Measurements from ENCODE around the gene SOX15.

Gene SOX15

DNA sequence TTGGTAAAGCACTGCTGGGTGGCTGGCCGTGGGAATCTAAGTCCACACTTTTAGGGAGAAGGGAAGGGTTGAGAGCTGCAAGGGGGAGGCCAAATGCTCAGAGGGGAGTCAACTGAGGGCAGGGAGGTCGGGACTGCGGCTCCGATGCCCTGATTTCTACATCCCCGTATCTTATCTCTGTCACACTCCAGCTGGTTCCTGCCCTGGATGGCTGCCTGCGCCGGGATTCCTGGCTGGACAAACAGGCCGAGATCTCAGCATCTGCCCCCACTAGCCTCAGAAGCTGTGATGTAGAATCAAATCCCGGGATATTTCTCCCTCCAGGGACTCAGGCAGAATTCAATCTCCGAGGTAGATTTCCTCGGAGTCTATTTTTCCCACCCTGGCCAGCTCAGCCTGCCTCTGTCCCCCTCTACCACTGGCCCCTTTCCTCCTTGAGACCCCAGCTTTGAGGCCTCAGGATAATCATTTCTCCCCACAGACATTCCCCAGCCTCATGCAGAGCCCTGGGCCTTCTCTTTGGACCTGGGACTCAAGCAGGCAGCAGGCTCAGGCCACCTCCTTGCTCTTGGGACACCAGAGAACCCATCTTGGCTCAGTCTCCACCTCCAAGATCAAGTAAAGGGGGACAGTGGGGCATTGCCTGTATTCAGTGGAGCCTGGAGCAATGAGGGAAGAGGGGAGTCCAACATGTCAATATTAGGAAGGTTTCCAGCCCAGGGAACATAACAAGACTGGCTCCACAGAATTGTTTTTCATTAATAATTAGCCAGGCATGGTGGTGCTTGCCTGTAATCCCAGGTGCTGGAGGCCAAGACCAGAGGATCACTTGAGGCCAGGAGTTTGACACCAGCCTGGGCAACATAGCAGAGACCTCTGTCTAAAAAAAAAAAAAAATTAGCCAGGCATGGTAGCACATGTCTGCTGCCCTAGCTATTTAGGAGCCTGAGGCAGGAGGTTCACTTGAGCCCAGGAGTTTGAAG is 41.8 kb upstream of the SOX15 start:
- no peak for ATAC-seq
- TF ChIP-seq BACH2 (CRISPR knock-in tag; IDR thresholded peaks at IDR 0.05; ENCODE audit: borderline replicate concordance) (no peak), ZNF8 (CRISPR knock-in tag; IDR thresholded peaks at IDR 0.05) (no peak), TCF4 (CRISPR knock-in tag; IDR thresholded peaks at IDR 0.05; ENCODE audit: borderline replicate concordance) (no peak), GLIS3 (CRISPR knock-in tag; IDR thresholded peaks at IDR 0.05) (no peak), SNAI2 (CRISPR knock-in tag; IDR thresholded peaks at IDR 0.05) (no peak), RARB (CRISPR knock-in tag; IDR thresholded peaks at IDR 0.05) (no peak), ARNTL (CRISPR knock-in tag; IDR thresholded peaks at IDR 0.05; ENCODE audit: borderline replicate concordance, low read depth) (no peak)
- TF ChIP-seq, protein P1, sequence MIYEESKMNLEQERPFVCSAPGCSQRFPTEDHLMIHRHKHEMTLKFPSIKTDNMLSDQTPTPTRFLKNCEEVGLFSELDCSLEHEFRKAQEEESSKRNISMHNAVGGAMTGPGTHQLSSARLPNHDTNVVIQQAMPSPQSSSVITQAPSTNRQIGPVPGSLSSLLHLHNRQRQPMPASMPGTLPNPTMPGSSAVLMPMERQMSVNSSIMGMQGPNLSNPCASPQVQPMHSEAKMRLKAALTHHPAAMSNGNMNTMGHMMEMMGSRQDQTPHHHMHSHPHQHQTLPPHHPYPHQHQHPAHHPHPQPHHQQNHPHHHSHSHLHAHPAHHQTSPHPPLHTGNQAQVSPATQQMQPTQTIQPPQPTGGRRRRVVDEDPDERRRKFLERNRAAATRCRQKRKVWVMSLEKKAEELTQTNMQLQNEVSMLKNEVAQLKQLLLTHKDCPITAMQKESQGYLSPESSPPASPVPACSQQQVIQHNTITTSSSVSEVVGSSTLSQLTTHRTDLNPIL (CRISPR knock-in tag; IDR thresholded peaks at IDR 0.05; ENCODE audit: low read depth), result no peak

DNA sequence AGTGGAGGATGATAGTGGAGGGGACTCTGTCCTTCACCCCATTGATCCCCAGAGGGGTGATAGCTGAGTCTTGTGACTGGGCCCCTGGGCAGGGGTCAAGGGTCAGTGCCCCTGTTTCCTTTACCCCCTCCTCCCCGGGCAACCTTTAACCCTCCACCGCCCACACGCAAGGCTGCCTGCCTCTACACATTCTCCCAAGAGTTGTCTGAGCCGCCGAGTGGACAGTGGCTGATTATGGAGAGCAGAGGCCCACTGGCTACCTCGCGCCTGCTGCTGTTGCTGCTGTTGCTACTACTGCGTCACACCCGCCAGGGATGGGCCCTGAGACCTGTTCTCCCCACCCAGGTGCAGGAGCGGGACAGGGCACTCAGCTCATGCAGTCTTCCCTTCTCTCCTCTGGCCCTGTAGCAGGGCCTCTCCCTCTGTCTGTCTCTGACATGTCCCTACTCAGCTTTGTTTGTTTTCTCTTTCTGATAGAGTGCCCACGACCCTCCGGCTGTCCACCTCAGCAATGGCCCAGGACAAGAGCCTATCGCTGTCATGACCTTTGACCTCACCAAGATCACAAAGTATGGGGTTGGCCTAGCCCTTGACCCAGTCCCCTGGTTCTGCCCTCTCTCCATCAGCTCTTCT is 40.2 kb upstream of the SOX15 start, which contains the start of gene SHBG:
Gene SHBG (plus strand): TSS at position 197 of the 633 bp plus-strand sequence. CDS start 38 bp downstream, at position 235.
- TF ChIP-seq ZNF70 (CRISPR knock-in tag; IDR thresholded peaks at IDR 0.05) (no peak), GLIS3 (CRISPR knock-in tag; IDR thresholded peaks at IDR 0.05) (no peak)
- no peak for ATAC-seq

DNA sequence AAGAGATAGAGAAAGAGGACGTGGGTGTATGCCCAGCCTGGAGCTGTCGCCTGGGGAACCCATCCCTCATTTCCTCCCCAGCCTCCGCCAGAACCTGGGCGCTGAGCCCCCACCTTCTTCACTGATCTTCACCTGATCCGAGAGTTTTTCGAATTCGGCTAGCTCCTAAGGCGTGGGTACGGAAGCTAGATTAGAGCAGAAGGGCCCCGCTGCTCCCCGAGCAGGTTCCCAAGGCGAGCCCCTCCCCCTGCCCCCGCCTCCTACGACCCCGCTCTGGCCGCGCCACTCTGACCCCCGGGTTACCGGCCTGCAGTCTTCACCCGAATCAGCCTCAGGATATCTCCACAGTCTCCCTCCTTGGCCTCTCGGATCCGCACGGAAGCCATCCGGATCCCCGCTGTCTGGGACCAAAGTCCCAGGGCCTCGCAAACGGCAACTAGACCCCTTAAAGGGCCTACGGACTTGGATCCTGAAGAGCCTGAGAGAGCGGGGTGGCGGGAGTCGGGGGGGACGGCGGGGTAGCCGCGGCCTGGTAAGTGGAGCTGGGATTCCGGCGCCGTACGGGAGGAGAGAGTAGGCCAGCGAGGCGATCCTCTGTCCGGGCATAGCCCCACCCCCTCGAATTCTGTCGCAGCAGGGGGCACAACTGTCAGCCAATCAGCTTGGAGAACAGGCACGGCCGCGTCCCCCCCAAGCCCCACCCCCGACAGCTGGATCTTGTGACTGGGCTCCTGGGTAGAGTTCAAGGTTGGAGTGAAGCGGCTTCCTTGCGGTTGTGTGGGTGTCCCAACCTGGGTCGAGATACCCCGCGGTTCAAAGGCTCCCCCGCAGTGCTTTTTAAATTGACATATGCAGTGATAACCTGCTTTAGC is 37.6 kb upstream of the SOX15 start, which contains the start of gene SAT2:
Gene SAT2 (minus strand): TSS at position 572 of the 872 bp plus-strand sequence. CDS start 186 bp downstream, at position 386.
- TF ChIP-seq ZFP3 (CRISPR knock-in tag; IDR thresholded peaks at IDR 0.05) (no peak), ISL1 (CRISPR knock-in tag; IDR thresholded peaks at IDR 0.05) (no peak), SNAI2 (CRISPR knock-in tag; IDR thresholded peaks at IDR 0.05) (no peak)
- TF ChIP-seq, protein P2, sequence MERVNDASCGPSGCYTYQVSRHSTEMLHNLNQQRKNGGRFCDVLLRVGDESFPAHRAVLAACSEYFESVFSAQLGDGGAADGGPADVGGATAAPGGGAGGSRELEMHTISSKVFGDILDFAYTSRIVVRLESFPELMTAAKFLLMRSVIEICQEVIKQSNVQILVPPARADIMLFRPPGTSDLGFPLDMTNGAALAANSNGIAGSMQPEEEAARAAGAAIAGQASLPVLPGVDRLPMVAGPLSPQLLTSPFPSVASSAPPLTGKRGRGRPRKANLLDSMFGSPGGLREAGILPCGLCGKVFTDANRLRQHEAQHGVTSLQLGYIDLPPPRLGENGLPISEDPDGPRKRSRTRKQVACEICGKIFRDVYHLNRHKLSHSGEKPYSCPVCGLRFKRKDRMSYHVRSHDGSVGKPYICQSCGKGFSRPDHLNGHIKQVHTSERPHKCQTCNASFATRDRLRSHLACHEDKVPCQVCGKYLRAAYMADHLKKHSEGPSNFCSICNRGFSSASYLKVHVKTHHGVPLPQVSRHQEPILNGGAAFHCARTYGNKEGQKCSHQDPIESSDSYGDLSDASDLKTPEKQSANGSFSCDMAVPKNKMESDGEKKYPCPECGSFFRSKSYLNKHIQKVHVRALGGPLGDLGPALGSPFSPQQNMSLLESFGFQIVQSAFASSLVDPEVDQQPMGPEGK (CRISPR knock-in tag; IDR thresholded peaks at IDR 0.05; ENCODE audit: borderline replicate concordance), result peak; percentile 50; the same call in 1 of the 2 replicates
- ATAC-seq, result peak; percentile 97

DNA sequence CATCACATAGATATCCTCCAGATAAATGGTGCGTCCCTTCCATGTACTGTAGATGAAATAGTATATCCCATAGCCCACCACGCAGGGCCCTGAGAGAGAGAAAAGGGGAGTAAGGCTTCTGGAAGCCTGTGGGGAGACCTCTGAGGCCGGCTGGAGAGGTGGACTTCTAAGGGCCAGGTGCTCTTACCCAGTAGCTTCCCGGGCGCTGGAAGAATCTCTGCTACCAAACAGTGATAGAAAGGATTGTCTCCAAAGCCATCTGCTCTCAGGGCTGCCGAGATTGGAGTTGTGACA is 37.0 kb upstream of the SOX15 start:
- ATAC-seq, result peak; percentile 55
- TF ChIP-seq ZNF70 (CRISPR knock-in tag; IDR thresholded peaks at IDR 0.05) (no peak), ESRRG (CRISPR knock-in tag; IDR thresholded peaks at IDR 0.05) (no peak), ZNF8 (CRISPR knock-in tag; IDR thresholded peaks at IDR 0.05) (no peak), ISL1 (CRISPR knock-in tag; IDR thresholded peaks at IDR 0.05) (no peak), ZFP30 (CRISPR knock-in tag; IDR thresholded peaks at IDR 0.05) (no peak), ARNTL (CRISPR knock-in tag; IDR thresholded peaks at IDR 0.05; ENCODE audit: borderline replicate concordance, low read depth) (no peak), GLIS3 (CRISPR knock-in tag; IDR thresholded peaks at IDR 0.05) (no peak), TOX (CRISPR knock-in tag; IDR thresholded peaks at IDR 0.05; ENCODE audit: borderline replicate concordance) (no peak), BACH2 (CRISPR knock-in tag; IDR thresholded peaks at IDR 0.05; ENCODE audit: borderline replicate concordance) (no peak), RARB (CRISPR knock-in tag; IDR thresholded peaks at IDR 0.05) (no peak), ZNF565 (CRISPR knock-in tag; conservative IDR thresholded peaks at IDR 0.05; ENCODE audit: low read depth) (no peak), TCF4 (CRISPR knock-in tag; IDR thresholded peaks at IDR 0.05; ENCODE audit: borderline replicate concordance) (no peak), ZFP3 (CRISPR knock-in tag; IDR thresholded peaks at IDR 0.05) (no peak)
- TF ChIP-seq, protein P1 (CRISPR knock-in tag; IDR thresholded peaks at IDR 0.05; ENCODE audit: low read depth), result no peak
- TF ChIP-seq, protein P3, sequence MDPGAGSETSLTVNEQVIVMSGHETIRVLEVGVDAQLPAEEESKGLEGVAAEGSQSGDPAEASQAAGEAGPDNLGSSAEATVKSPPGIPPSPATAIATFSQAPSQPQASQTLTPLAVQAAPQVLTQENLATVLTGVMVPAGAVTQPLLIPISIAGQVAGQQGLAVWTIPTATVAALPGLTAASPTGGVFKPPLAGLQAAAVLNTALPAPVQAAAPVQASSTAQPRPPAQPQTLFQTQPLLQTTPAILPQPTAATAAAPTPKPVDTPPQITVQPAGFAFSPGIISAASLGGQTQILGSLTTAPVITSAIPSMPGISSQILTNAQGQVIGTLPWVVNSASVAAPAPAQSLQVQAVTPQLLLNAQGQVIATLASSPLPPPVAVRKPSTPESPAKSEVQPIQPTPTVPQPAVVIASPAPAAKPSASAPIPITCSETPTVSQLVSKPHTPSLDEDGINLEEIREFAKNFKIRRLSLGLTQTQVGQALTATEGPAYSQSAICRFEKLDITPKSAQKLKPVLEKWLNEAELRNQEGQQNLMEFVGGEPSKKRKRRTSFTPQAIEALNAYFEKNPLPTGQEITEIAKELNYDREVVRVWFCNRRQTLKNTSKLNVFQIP (CRISPR knock-in tag; IDR thresholded peaks at IDR 0.05; ENCODE audit: borderline replicate concordance, low read depth), result no peak
- TF ChIP-seq, protein P2 (CRISPR knock-in tag; IDR thresholded peaks at IDR 0.05; ENCODE audit: borderline replicate concordance), result no peak
